H1 (cell line): ENCODE results near the gene SP4. TPM values are rescaled to one million over a fixed set of nuclear protein-coding genes. Genes with fewer than 3 reads are reported as not detected.

Experiments used
- CTCF ChIA-PET: fragments of 300-600 bp; sonication (Branson Sonifier 250); formaldehyde crosslinking; loops from one replicate; lab custom pipeline; 2021; ENCODE audit not compliant: partially characterized antibody; lab: Charles Lee
- POLR2A ChIA-PET: fragments of 300-600 bp; sonication (Branson Sonifier 250); formaldehyde crosslinking; loops from one replicate; lab custom pipeline; 2021; ENCODE audit warnings: inconsistent platforms; ENCODE audit not compliant: partially characterized antibody; lab: Charles Lee
- DNase-seq, 2 experiments: peaks; one replicate each; pipeline versions ENCODE4 v3.0.0 to v3.0.0-alpha.2; 2010 to 2022; ENCODE audit warnings: low spot score in 2 of 2, low read depth in 1 of 2, mixed read lengths in 1 of 2
- FAIRE-seq: peaks from 2 replicates; lab custom pipeline; 2011; peaks lifted over from hg19 to GRCh38; lab: Jason Lieb, UNC
- H2AFZ ChIP-seq: 2 replicates; pipeline ENCODE4 v1.8.1; 2012; ENCODE audit warnings: low read length, inconsistent platforms
- H2AK5ac ChIP-seq: 2 replicates; pipeline ENCODE4 v1.6.1; 2013; ENCODE audit warnings: low read depth, low read length
- H2BK120ac ChIP-seq: replicated peaks from 2 replicates; pipeline ENCODE3; 2013; ENCODE audit warnings: low read depth, low read length, inconsistent platforms
- H2BK12ac ChIP-seq: 2 replicates; pipeline ENCODE4 v1.6.1; 2013; ENCODE audit warnings: low read depth, low read length
- H2BK15ac ChIP-seq: 2 replicates; pipeline ENCODE4 v1.6.1; 2013; ENCODE audit warnings: low read length
- H2BK20ac ChIP-seq: 2 replicates; pipeline ENCODE4 v1.6.1; 2013; ENCODE audit warnings: low read length
- H2BK5ac ChIP-seq: 2 replicates; pipeline ENCODE4 v1.6.1; 2013; ENCODE audit warnings: low read depth, low read length
- H3K14ac ChIP-seq: 2 replicates; pipeline ENCODE4 v1.6.1; 2013; ENCODE audit warnings: inconsistent platforms; ENCODE audit not compliant: insufficient read length
- H3K18ac ChIP-seq: 2 replicates; pipeline ENCODE4 v1.6.1; 2013; ENCODE audit warnings: low read length; ENCODE audit errors: extremely low read depth
- H3K23ac ChIP-seq: 2 replicates; pipeline ENCODE4 v1.6.1; 2013; ENCODE audit warnings: inconsistent platforms; ENCODE audit not compliant: insufficient read length
- H3K23me2 ChIP-seq: 2 replicates; pipeline ENCODE4 v1.6.1; 2013; ENCODE audit warnings: low read depth, low read length
- H3K27ac ChIP-seq: 2 replicates; pipeline ENCODE4 v1.6.1; 2011; ENCODE audit warnings: low read depth, low read length, inconsistent platforms
- H3K27me3 ChIP-seq, 4 experiments: replicated peaks in 1 of 4; 1 replicate in 1 of 4; 2 replicates in 3 of 4; pipeline versions ENCODE4 v1.6.1 to v1.8.1; 2011 to 2013; ENCODE audit warnings: low read length in 3 of 4, mild to moderate bottlenecking in 3 of 4, inconsistent platforms in 2 of 4, mixed read lengths in 2 of 4, moderate library complexity in 1 of 4; ENCODE audit not compliant: control insufficient read depth in 3 of 4, insufficient read depth in 3 of 4; ENCODE audit errors: extremely low read depth in 1 of 4
- H3K36me3 ChIP-seq, 4 experiments: 2 replicates each; pipeline versions ENCODE4 v1.6.1 to v1.8.1; 2011 to 2013; ENCODE audit warnings: mild to moderate bottlenecking in 4 of 4, low read length in 3 of 4, moderate library complexity in 2 of 4, control low read depth in 1 of 4, inconsistent platforms in 1 of 4; ENCODE audit not compliant: insufficient read depth in 4 of 4, control insufficient read depth in 2 of 4
- H3K4ac ChIP-seq: replicated peaks from 2 replicates; pipeline ENCODE3; 2013; ENCODE audit warnings: low read length, low read depth, mixed read lengths, inconsistent platforms; ENCODE audit not compliant: insufficient read length
- H3K4me1 ChIP-seq, 4 experiments: replicated peaks in 1 of 4; 1 replicate in 1 of 4; 2 replicates in 3 of 4; pipeline versions ENCODE4 v1.6.1 to v1.8.1; 2011 to 2013; ENCODE audit warnings: low read length in 3 of 4, inconsistent platforms in 2 of 4, mixed read lengths in 1 of 4; ENCODE audit not compliant: insufficient read depth in 4 of 4, control insufficient read depth in 3 of 4
- H3K4me2 ChIP-seq, 2 experiments: 2 replicates each; pipeline versions ENCODE4 v1.6.1 to v1.8.1; 2011 to 2013; ENCODE audit warnings: low read depth in 2 of 2, low read length in 2 of 2, control low read depth in 1 of 2, inconsistent platforms in 1 of 2, mild to moderate bottlenecking in 1 of 2; ENCODE audit not compliant: insufficient read depth in 1 of 2
- H3K4me3 ChIP-seq, 4 experiments: fragments of 200-600, 300-600 bp in 1 of 4; sonication (generic), shearing (Covaris generic), sonication (Bioruptor Twin) in 1 of 4; 2 replicates each; pipeline versions ENCODE4 v1.5.1 to v1.8.1; 2011 to 2016; ENCODE audit warnings: low read length in 4 of 4, low read depth in 3 of 4, control low read depth in 2 of 4, inconsistent platforms in 2 of 4, mild to moderate bottlenecking in 2 of 4, mixed read lengths in 1 of 4, moderate library complexity in 1 of 4; ENCODE audit not compliant: insufficient read depth in 2 of 4; ENCODE audit errors: extremely low read depth in 1 of 4
- H3K56ac ChIP-seq: replicated peaks from 2 replicates; pipeline ENCODE3; 2013; ENCODE audit warnings: low read depth, mild to moderate bottlenecking, mixed read lengths, low read length, inconsistent platforms; ENCODE audit not compliant: insufficient read length
- H3K79me1 ChIP-seq: 2 replicates; pipeline ENCODE4 v1.6.1; 2013; ENCODE audit warnings: low read depth, low read length, control low read depth
- H3K79me2 ChIP-seq, 2 experiments: 2 replicates each; pipeline versions ENCODE4 v1.6.1 to v1.8.1; 2012 to 2013; ENCODE audit warnings: low read length in 2 of 2, mild to moderate bottlenecking in 2 of 2, inconsistent platforms in 1 of 2; ENCODE audit not compliant: insufficient read depth in 2 of 2, control insufficient read depth in 1 of 2
- H3K9ac ChIP-seq, 4 experiments: replicated peaks in 1 of 4; 1 replicate in 1 of 4; 2 replicates in 3 of 4; pipeline versions ENCODE4 v1.6.1 to v1.8.1; 2011 to 2013; ENCODE audit warnings: low read depth in 3 of 4, low read length in 3 of 4, control low read depth in 2 of 4, mild to moderate bottlenecking in 2 of 4, moderate library complexity in 2 of 4, inconsistent platforms in 1 of 4; ENCODE audit errors: extremely low read depth in 1 of 4
- H3K9me3 ChIP-seq, 2 experiments: 2 replicates each; pipeline versions ENCODE4 v1.6.1 to v1.8.1; 2012 to 2013; ENCODE audit warnings: mild to moderate bottlenecking in 2 of 2, moderate library complexity in 2 of 2, control low read depth in 1 of 2, inconsistent platforms in 1 of 2, low read depth in 1 of 2, low read length in 1 of 2, mixed read lengths in 1 of 2; ENCODE audit not compliant: insufficient read depth in 2 of 2
- H4K20me1 ChIP-seq, 2 experiments: replicated peaks in 1 of 2; 2 replicates each; pipeline versions ENCODE3 to v1.8.1; 2011 to 2013; ENCODE audit warnings: inconsistent platforms in 2 of 2, low read length in 2 of 2, mild to moderate bottlenecking in 1 of 2; ENCODE audit not compliant: insufficient read depth in 2 of 2, control insufficient read depth in 1 of 2
- H4K5ac ChIP-seq: 2 replicates; pipeline ENCODE4 v1.6.1; 2013; ENCODE audit warnings: low read length, low read depth, mixed read lengths, inconsistent platforms; ENCODE audit not compliant: insufficient read length
- H4K8ac ChIP-seq: 2 replicates; pipeline ENCODE4 v1.8.0; 2013; ENCODE audit warnings: mild to moderate bottlenecking, moderate library complexity, low read length, inconsistent platforms; ENCODE audit not compliant: insufficient read depth; ENCODE audit errors: extremely low read depth
- H4K91ac ChIP-seq: replicated peaks from 2 replicates; pipeline ENCODE3; 2013; ENCODE audit warnings: low read length, mixed read lengths, inconsistent platforms; ENCODE audit not compliant: insufficient read length
- RBBP5 ChIP-seq: IDR thresholded peaks from 2 replicates; pipeline ENCODE4 v1.7.1; 2012; ENCODE audit warnings: low read depth, mild to moderate bottlenecking, inconsistent platforms, low read length, moderate library complexity, borderline replicate concordance
- WGBS, 2 experiments: shearing (Covaris generic) in 1 of 2; methylation state at CpG; one replicate each; pipeline versions ENCODE4 v1.1.6 to v1.1.7; 2013 to 2015; ENCODE audit warnings: low lambda C conversion rate in 2 of 2, mixed read lengths in 2 of 2, inconsistent platforms in 1 of 2, low coverage in 1 of 2, missing lambda C conversion rate in 1 of 2; ENCODE audit not compliant: insufficient replicate concordance in 2 of 2, insufficient coverage in 1 of 2, insufficient read length in 1 of 2; ENCODE audit errors: extremely low coverage in 1 of 2, missing lambda C conversion rate in 1 of 2; 5-methylcytosine and 5-hydroxymethylcytosine counted together
- polyA plus RNA-seq, 7 experiments: library from polyadenylated mRNA; depleted of rRNA in 3 of 7; stranded (reverse) in 5 of 7; unstranded in 2 of 7; fragments of >200 nt in 5 of 7; fragments of 200-250 nt in 2 of 7; gene quantifications; 1 replicate in 5 of 7; 2 replicates in 1 of 7; 4 replicates in 1 of 7; pipeline versions ENCODE4 v1.2.1 to v1.2.3, GENCODE V29; 2011 to 2013; ENCODE audit warnings: missing spikeins in 2 of 7, mixed read lengths in 2 of 7
- total RNA-seq: library from RNA; stranded (reverse); fragmentation: NEBNext Ultra II Directional; extraction: Animal tissue kit (Norgen Biotek cat#: 25700); gene quantifications from 2 replicates; pipeline ENCODE4 v1.2.1, GENCODE V29; 2021
- TF ChIP-seq, protein P1 (sequence below): IDR thresholded peaks from 2 replicates; pipeline ENCODE4 v1.6.1; 2011; ENCODE audit warnings: low read length, improper control_type of control experiment

The SP4 gene
- total and polyA plus RNA-seq, 2 of the 8 experiments (the other 6 are each of a cell fraction or from before 2014, with no cell fraction given) = 10.0 to 24.0 TPM

- Histone ChIP-seq H3K27me3 (no peaks in the 10 kb centered on the region), H2BK12ac (no peak overlapping the region)
- WGBS, 2 experiments = 94% methylated on average over 1 of the region's 1 CpG; no CpG with 5 or more reads in 1 of the 2 experiments
Measured at GRCh38 chr7:21524680-21525079, 96.8 kb downstream of the SP4 start.

More at GRCh38 chr7:21524680-21525079, 96.8 kb downstream of the SP4 start:
- Histone ChIP-seq H3K4me3 (no peak overlapping the region), H2BK15ac (no peak overlapping the region), H3K79me1 (no peaks in the 10 kb centered on the region), H2AK5ac (no peak overlapping the region), H2AFZ (no peak overlapping the region), H2BK20ac (no peak overlapping the region), H4K8ac (no peak overlapping the region), H3K14ac (no peak overlapping the region), H3K23me2 (no peaks in the 10 kb centered on the region), H2BK5ac (no peak overlapping the region), H3K9me3 (peaks cover 9 to 15% of the 10 kb centered on the region in 2 experiments), H3K9ac (no peak overlapping the region), H3K79me2 (no peaks in the 10 kb centered on the region), H3K4me1 (no peaks in the 10 kb centered on the region), H3K36me3 (no peaks in the 10 kb centered on the region), H3K27ac (no peak overlapping the region), H3K4me2 (no peak overlapping the region), H3K18ac (no peak overlapping the region), H3K4ac (no peak overlapping the region), H2BK120ac (no peak overlapping the region), H4K91ac (no peak overlapping the region), H3K56ac (no peak overlapping the region), H3K23ac (no peak overlapping the region), H4K5ac (no peak overlapping the region), H4K20me1 (no peaks in the 10 kb centered on the region)
- FAIRE-seq = no peak
- CTCF ChIA-PET = interaction anchor here (0.9 to 1.2 kb wide), 2 partner anchors 48 to 243 kb away, joined by 3 read pairs; no protein-coding TSS in a partner anchor
- POLR2A ChIA-PET = no interaction called here
- no peak for DNase-seq
- TF ChIP-seq, protein P1, sequence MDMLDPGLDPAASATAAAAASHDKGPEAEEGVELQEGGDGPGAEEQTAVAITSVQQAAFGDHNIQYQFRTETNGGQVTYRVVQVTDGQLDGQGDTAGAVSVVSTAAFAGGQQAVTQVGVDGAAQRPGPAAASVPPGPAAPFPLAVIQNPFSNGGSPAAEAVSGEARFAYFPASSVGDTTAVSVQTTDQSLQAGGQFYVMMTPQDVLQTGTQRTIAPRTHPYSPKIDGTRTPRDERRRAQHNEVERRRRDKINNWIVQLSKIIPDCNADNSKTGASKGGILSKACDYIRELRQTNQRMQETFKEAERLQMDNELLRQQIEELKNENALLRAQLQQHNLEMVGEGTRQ = no peak
- no peak for TF ChIP-seq RBBP5
